GM18909 (cell line): ENCODE data around the gene FUT6.
"Not testable (repeated sequence)": the region's sequence is repeated elsewhere in the genome, so short reads cannot be mapped to it uniquely, and the experiment has no call there.

ENCODE experiments used
- ATAC-seq: cut with Tn5 transposase; IDR thresholded peaks from one replicate; pipeline ENCODE4 v1.9.1; 2021; ENCODE audit warnings: mild to moderate bottlenecking; ENCODE audit not compliant: unreplicated experiment, poor library complexity

Gene FUT6

GRCh38 chr19:5839065-5840017 lies at the start of gene FUT6:
Gene FUT6 (minus strand): TSS chr19:5839702. CDS start chr19:5832567, 7,135 bp downstream.
- ATAC-seq, result no peak

- ATAC-seq, result not testable (repeated sequence)
Observed at GRCh38 chr19:5884065-5884811, 44.7 kb upstream of the FUT6 start.

GRCh38 chr19:5883157-5883873 lies 43.8 kb upstream of the FUT6 start:
- ATAC-seq, result not testable (repeated sequence)

- ATAC-seq, result no peak
Observed at GRCh38 chr19:5882421-5882968, 43.0 kb upstream of the FUT6 start.

- no peak for ATAC-seq
Observed at GRCh38 chr19:5881543-5882299, 42.2 kb upstream of the FUT6 start.

GRCh38 chr19:5880604-5881078 lies 41.1 kb upstream of the FUT6 start:
- ATAC-seq, result no peak

GRCh38 chr19:5880196-5880595 lies 40.7 kb upstream of the FUT6 start:
- ATAC-seq, result no peak

- ATAC-seq, result no peak
Observed at GRCh38 chr19:5877882-5878281, 38.4 kb upstream of the FUT6 start.

GRCh38 chr19:5877427-5877826 lies 37.9 kb upstream of the FUT6 start:
- no peak for ATAC-seq

- ATAC-seq, result not testable (repeated sequence)
Observed at GRCh38 chr19:5874496-5874895, 35.0 kb upstream of the FUT6 start.

GRCh38 chr19:5873617-5874199 lies 34.2 kb upstream of the FUT6 start:
- no peak for ATAC-seq

- ATAC-seq, result no peak
Observed at GRCh38 chr19:5870986-5871394, 31.5 kb upstream of the FUT6 start.

GRCh38 chr19:5867201-5868136 lies 28.0 kb upstream of the FUT6 start:
- ATAC-seq, result no peak

- no peak for ATAC-seq
Observed at GRCh38 chr19:5865772-5866171, 26.3 kb upstream of the FUT6 start.

- ATAC-seq, result no peak
Observed at GRCh38 chr19:5864725-5865486, 25.4 kb upstream of the FUT6 start.

GRCh38 chr19:5864013-5864720 lies 24.7 kb upstream of the FUT6 start:
- no peak for ATAC-seq
